ENCODE results near the gene PPP1R10. TPM values are rescaled to one million over a fixed set of nuclear protein-coding genes. Genes with fewer than 3 reads are reported as not detected.

Gene PPP1R10
- total RNA-seq, 1 donor from 2014 or later = 112 TPM

DNA sequence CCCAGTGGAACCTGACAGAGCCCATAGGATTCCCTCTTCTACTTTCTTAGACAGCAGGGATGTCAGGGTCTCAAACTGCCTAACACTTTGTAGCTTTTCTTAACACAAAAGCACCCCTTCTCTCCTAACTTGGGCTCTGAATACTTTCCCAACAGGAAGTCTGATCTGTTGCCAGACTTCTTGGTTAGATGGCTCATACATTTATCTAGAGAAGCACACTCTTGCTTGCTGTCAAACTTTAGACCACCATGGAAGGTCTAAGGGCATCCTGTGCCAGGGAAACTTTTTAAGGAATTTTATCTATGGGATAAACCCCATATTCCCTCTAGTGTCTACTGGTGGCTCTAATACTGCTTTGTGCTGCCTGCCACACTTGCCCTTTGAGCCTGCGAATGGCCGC, 26.6 kb upstream of the PPP1R10 start:
- Mint-ChIP-seq H3K9me3 (no peaks in the 10 kb centered on the region), H3K4me1 (peaks cover 26% of the 10 kb centered on the region), H3K4me3 (no peak overlapping the region), H3K27ac (no peak overlapping the region), H3K27me3 (no peaks in the 10 kb centered on the region), H3K36me3 (ENCODE audit: low read depth) (peaks cover 58% of the 10 kb centered on the region)
- ChIA-PET CTCF (no interaction called here), POLR2A (interaction anchor here (0.6 kb wide), 1 partner anchor 22 kb away, joined by 4 read pairs; no protein-coding TSS in a partner anchor)
- TF ChIP-seq, protein P1, sequence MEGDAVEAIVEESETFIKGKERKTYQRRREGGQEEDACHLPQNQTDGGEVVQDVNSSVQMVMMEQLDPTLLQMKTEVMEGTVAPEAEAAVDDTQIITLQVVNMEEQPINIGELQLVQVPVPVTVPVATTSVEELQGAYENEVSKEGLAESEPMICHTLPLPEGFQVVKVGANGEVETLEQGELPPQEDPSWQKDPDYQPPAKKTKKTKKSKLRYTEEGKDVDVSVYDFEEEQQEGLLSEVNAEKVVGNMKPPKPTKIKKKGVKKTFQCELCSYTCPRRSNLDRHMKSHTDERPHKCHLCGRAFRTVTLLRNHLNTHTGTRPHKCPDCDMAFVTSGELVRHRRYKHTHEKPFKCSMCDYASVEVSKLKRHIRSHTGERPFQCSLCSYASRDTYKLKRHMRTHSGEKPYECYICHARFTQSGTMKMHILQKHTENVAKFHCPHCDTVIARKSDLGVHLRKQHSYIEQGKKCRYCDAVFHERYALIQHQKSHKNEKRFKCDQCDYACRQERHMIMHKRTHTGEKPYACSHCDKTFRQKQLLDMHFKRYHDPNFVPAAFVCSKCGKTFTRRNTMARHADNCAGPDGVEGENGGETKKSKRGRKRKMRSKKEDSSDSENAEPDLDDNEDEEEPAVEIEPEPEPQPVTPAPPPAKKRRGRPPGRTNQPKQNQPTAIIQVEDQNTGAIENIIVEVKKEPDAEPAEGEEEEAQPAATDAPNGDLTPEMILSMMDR (IDR thresholded peaks at IDR 0.05) = no peak
- ATAC-seq (ENCODE audit: low read depth) (no peak), DNase-seq (no peak)
- intact Hi-C loops (cut with micrococcal nuclease) = no loop called here

DNA sequence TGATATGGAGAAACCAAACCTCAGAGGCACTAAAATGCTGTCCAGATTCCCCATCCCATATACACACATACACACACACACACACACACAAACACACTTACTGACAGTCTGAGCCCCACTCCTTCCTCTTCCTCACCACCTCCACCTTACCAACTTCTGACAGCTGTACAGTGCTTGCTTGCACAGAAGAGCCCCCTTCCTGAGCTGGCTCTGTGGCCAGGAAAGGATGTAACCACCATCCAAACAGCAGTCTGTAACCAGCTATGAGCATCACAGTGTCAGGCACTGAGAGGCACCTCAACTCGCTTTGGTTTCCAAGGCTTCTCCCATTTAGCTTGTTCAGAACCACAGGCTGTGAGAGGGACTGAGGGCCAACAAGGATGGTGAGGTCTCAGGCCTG, 24.0 kb upstream of the PPP1R10 start:
- DNase-seq (no peak), ATAC-seq (ENCODE audit: low read depth) (no peak)
- Mint-ChIP-seq H3K36me3 (ENCODE audit: low read depth) (peaks cover 53% of the 10 kb centered on the region), H3K27ac (no peak overlapping the region), H3K4me3 (no peak overlapping the region), H3K4me1 (peaks cover 11% of the 10 kb centered on the region), H3K27me3 (no peaks in the 10 kb centered on the region), H3K9me3 (no peaks in the 10 kb centered on the region)
- TF ChIP-seq, protein P1 (IDR thresholded peaks at IDR 0.05) = no peak
- intact Hi-C loops (cut with micrococcal nuclease) = no loop called here
- CTCF ChIA-PET = interaction anchor here (0.9 to 1.0 kb wide), 2 partner anchors 90 to 96 kb away, joined by 3 read pairs; no protein-coding TSS in a partner anchor
- POLR2A ChIA-PET = interaction anchor here (0.6 to 1.9 kb wide), 4 partner anchors 23 to 101 kb away, joined by 3 to 4 read pairs (median 4); partner anchors contain the start of genes FLOT1, MRPS18B and PPP1R10

DNA sequence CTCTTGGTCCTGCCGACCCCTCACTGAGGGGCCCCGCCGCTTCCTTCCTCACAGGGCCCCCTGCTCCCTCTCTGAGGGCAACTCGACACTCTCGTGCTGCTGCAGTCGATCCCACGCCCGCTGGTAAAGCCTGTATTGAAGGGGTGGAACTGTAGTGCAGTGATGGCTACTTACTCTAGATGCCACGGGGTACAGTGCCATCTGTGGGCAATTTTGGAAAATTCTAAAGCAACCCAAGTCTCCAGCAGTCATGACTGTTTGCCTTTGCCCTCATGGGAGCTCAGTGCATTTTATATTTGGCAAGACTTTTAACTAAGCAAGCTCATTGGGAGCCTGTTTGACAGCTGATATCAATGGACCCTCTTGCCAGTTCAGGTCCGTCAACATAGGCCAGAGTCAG, 23.4 kb upstream of the PPP1R10 start:
- H3K9me3 Mint-ChIP-seq = no peaks in the 10 kb centered on the region
- CTCF ChIA-PET = interaction anchor here (0.9 kb wide), 1 partner anchor 90 kb away, joined by 3 read pairs; no protein-coding TSS in a partner anchor
- no peak for ATAC-seq (ENCODE audit: low read depth)
- no peak overlapping the region for H3K4me3 Mint-ChIP-seq
- H3K27me3 Mint-ChIP-seq = no peaks in the 10 kb centered on the region
- intact Hi-C loops (cut with micrococcal nuclease) = no loop called here
- POLR2A ChIA-PET = interaction anchor here (0.6 to 0.7 kb wide), 2 partner anchors 18 to 29 kb away, joined by 3 read pairs; no protein-coding TSS in a partner anchor
- TF ChIP-seq, protein P1 (IDR thresholded peaks at IDR 0.05) = no peak
- H3K36me3 Mint-ChIP-seq (ENCODE audit: low read depth) = peaks cover 53% of the 10 kb centered on the region
- peaks cover 5% of the 10 kb centered on the region for H3K4me1 Mint-ChIP-seq
- no peak for DNase-seq
- no peak overlapping the region for H3K27ac Mint-ChIP-seq

DNA sequence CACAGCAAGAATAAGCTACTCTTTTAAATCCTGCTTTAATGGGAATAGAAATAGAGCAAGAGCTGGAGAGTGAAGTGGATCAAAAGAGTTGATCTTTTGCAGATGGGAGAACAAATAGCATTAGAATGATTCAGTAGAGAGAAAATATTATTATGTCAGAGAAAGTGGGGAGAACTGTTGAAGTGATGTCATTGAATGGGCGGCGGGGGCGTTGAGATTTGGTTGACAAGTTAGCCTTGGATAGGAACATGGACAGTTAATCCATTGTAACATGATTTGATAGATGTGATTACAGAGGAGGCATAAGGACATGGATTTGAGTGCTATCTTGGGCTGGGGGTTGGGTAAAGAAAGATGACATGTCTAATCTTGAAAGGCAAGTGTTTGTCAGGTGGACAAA, 18.8 kb upstream of the PPP1R10 start:
- intact Hi-C loops (cut with micrococcal nuclease) = no loop called here
- POLR2A ChIA-PET = no interaction called here
- H3K27ac Mint-ChIP-seq = no peak overlapping the region

More for the DNA sequence above, 18.8 kb upstream of the PPP1R10 start:
- DNase-seq (no peak), ATAC-seq (ENCODE audit: low read depth) (no peak)
- no peaks in the 10 kb centered on the region for H3K9me3 Mint-ChIP-seq
- CTCF ChIA-PET = no interaction called here
- no peaks in the 10 kb centered on the region for H3K27me3 Mint-ChIP-seq
- H3K36me3 Mint-ChIP-seq (ENCODE audit: low read depth) = peaks cover 38% of the 10 kb centered on the region
- no peak overlapping the region for H3K4me3 Mint-ChIP-seq
- H3K4me1 Mint-ChIP-seq = no peaks in the 10 kb centered on the region
- TF ChIP-seq, protein P1 (IDR thresholded peaks at IDR 0.05) = no peak

All from activated B cell treated with CpG ODN at 0.5 μM for 24 hours (primary cell).